OCI-LY7 (cell line): ENCODE data around the gene ATG10. TPM values are rescaled to one million over a fixed set of nuclear protein-coding genes. Genes with fewer than 3 reads are reported as not detected.

Source experiments
- BruUV-seq: library from RNA; stranded (reverse); fragments of 400-500 nt; replicated peaks from 2 replicates; lab custom pipeline; 2021; lab: Mats Ljungman, UMichigan
- CTCF ChIA-PET: fragments of 300-600 bp; sonication (Branson Sonifier 250); formaldehyde crosslinking; loops from one replicate; lab custom pipeline; 2022; ENCODE audit warnings: antibody characterized with exemption; ENCODE audit not compliant: unreplicated experiment; lab: Charles Lee
- POLR2A ChIA-PET: fragments of 300-600 bp; sonication (Branson Sonifier 250); formaldehyde crosslinking; loops from one replicate; lab custom pipeline; 2022; ENCODE audit warnings: antibody characterized with exemption; lab: Charles Lee
- DNase-seq: peaks from one replicate; pipeline ENCODE4 v3.0.0-alpha.2; 2015; ENCODE audit warnings: low spot score
- H2AFZ ChIP-seq: fragments of 200-600 bp; sonication (generic), shearing (Covaris generic); 2 replicates; pipeline ENCODE4 v1.6.1; 2014; ENCODE audit warnings: mild to moderate bottlenecking, antibody characterized with exemption, low read length, moderate library complexity
- H3K27ac ChIP-seq: fragments of 200-600 bp; sonication (generic); 2 replicates; pipeline ENCODE4 v1.5.1; 2014; ENCODE audit warnings: mixed run types, low read depth, mild to moderate bottlenecking, moderate library complexity, low read length, inconsistent platforms; ENCODE audit not compliant: poor library complexity, severe bottlenecking
- H3K36me3 ChIP-seq: fragments of 200-600 bp; sonication (generic); 2 replicates; pipeline ENCODE4 v1.6.1; 2014; ENCODE audit warnings: mild to moderate bottlenecking, antibody characterized with exemption, low read length, moderate library complexity, mixed read lengths; ENCODE audit not compliant: insufficient read depth
- H3K4me1 ChIP-seq: fragments of 200-600 bp; sonication (generic); 2 replicates; pipeline ENCODE4 v1.5.1; 2014; ENCODE audit warnings: mild to moderate bottlenecking, low read length; ENCODE audit not compliant: insufficient read depth, poor library complexity, severe bottlenecking
- H3K4me2 ChIP-seq: fragments of 200-600 bp; sonication (generic); 2 replicates; pipeline ENCODE4 v1.6.1; 2014; ENCODE audit warnings: mild to moderate bottlenecking, low read length
- H3K4me3 ChIP-seq: fragments of 200-600 bp; sonication (generic); 2 replicates; pipeline ENCODE4 v1.5.1; 2014; ENCODE audit warnings: mild to moderate bottlenecking, low read depth, low read length; ENCODE audit not compliant: poor library complexity, severe bottlenecking
- H3K79me2 ChIP-seq: fragments of 200-600 bp; sonication (generic); 2 replicates; pipeline ENCODE4 v1.6.1; 2016; ENCODE audit warnings: low read depth, mild to moderate bottlenecking, low read length, moderate library complexity, mixed read lengths; ENCODE audit not compliant: insufficient read depth
- H3K9me2 ChIP-seq: fragments of 200-600 bp; sonication (generic); 2 replicates; pipeline ENCODE4 v1.6.1; 2016; ENCODE audit warnings: mild to moderate bottlenecking, low read length, mixed read lengths; ENCODE audit not compliant: insufficient read depth
- H3K9me3 ChIP-seq: fragments of 200-600 bp; sonication (generic); 2 replicates; pipeline ENCODE4 v1.6.1; 2014; ENCODE audit warnings: mild to moderate bottlenecking, mixed run types, low read length, mixed read lengths
- H4K20me1 ChIP-seq: fragments of 200-600 bp; sonication (generic); 2 replicates; pipeline ENCODE4 v1.6.1; 2014; ENCODE audit warnings: mild to moderate bottlenecking, antibody characterized with exemption, low read length, moderate library complexity, mixed read lengths; ENCODE audit not compliant: insufficient read depth
- CTCF ChIP-seq: fragments of 200-600 bp; sonication (generic); conservative IDR thresholded peaks from 2 replicates; pipeline ENCODE4 v1.5.1; 2014; ENCODE audit warnings: mild to moderate bottlenecking, antibody characterized with exemption, low read length, moderate library complexity, mixed read lengths
- EZH2phosphoT487 ChIP-seq: fragments of 200-600 bp; sonication (generic); IDR thresholded peaks from 2 replicates; pipeline ENCODE4 v1.6.1; 2018; ENCODE audit warnings: low read depth, borderline replicate concordance, mild to moderate bottlenecking, mixed run types, antibody characterized with exemption, low read length, moderate library complexity, mixed read lengths
- intact Hi-C: fragments of 100-400 bp; cut with micrococcal nuclease; formaldehyde crosslinking; loops from one replicate; pipeline ENCODE4 v1.10.0; 2022; ENCODE audit not compliant: unreplicated experiment
- total RNA-seq, 2 experiments: library from RNA; depleted of rRNA in 1 of 2; stranded (reverse); fragments of >200 nt in 1 of 2; shearing (Covaris generic) in 1 of 2; gene quantifications; 2 replicates each; pipeline ENCODE4 v1.2.3, GENCODE V29; 2014 to 2022

The ATG10 gene
- total RNA-seq, 2 experiments from 2014 or later: 5.4 to 14.8 TPM

GRCh38 chr5:82018462-82018861 is 46.6 kb downstream of the ATG10 start:
- H3K4me1 ChIP-seq: no peaks in the 10 kb centered on the region
- H3K9me3 ChIP-seq: 0 out of 2 replicates have a peak, but pooled peaks cover 5% of the 10 kb centered on the region
- no peak overlapping the region for H2AFZ ChIP-seq
- intact Hi-C loops: no loop called here
- H4K20me1 ChIP-seq: no peaks in the 10 kb centered on the region
- POLR2A ChIA-PET: no interaction called here
- no peak for DNase-seq
- TF ChIP-seq CTCF: no peak
- no peak for TF ChIP-seq EZH2phosphoT487
- no peaks in the 10 kb centered on the region for H3K36me3 ChIP-seq
- no peaks in the 10 kb centered on the region for H3K9me2 ChIP-seq
- H3K4me2 ChIP-seq: no peak overlapping the region
- CTCF ChIA-PET: no interaction called here
- BruUV-seq: no TSS peak
- no peaks in the 10 kb centered on the region for H3K79me2 ChIP-seq
- no peak overlapping the region for H3K4me3 ChIP-seq
- no peak overlapping the region for H3K27ac ChIP-seq

- no peaks in the 10 kb centered on the region for H3K79me2 ChIP-seq
Measured at GRCh38 chr5:82019342-82020138, 47.7 kb downstream of the ATG10 start.

More at GRCh38 chr5:82019342-82020138, 47.7 kb downstream of the ATG10 start:
- Histone ChIP-seq H3K4me1 (no peaks in the 10 kb centered on the region), H3K27ac (no peak overlapping the region), H3K36me3 (no peaks in the 10 kb centered on the region), H2AFZ (no peak overlapping the region), H4K20me1 (no peaks in the 10 kb centered on the region), H3K4me2 (no peak overlapping the region), H3K4me3 (no peak overlapping the region), H3K9me3 (0 out of 2 replicates have a peak, but pooled peaks cover 5% of the 10 kb centered on the region), H3K9me2 (no peaks in the 10 kb centered on the region)
- no TSS peak for BruUV-seq
- TF ChIP-seq CTCF (no peak), EZH2phosphoT487 (no peak)
- ChIA-PET POLR2A (no interaction called here), CTCF (no interaction called here)
- no peak for DNase-seq
- intact Hi-C loops: no loop called here
